HG03521 (cell line): Measurements from ENCODE around the gene PLA2G4A.

Experiments used
- ATAC-seq: cut with Tn5 transposase; IDR thresholded peaks from one replicate; pipeline ENCODE4 v1.9.1; 2021; ENCODE audit warnings: mild to moderate bottlenecking, moderate library complexity; ENCODE audit not compliant: unreplicated experiment

The PLA2G4A gene

DNA sequence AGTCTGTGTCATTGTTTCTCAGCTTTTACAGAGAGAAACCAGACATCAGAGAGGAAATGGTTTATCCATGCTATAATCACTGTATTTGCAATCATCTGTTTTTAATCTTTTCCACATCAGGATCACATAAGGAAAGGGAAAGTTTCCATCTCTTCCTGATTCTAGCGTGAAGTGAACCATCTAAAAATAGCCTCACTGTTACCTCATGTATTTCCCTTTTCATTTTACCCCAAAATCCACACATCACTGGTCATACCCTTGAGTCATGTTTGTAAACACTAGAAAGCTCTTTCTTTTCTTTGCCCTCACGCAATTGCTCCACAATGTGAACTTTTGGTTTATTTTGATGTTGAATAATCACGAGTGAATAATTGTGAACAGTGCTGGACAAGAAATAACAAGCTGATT is 146.0 kb downstream of the PLA2G4A start:
- no peak for ATAC-seq

DNA sequence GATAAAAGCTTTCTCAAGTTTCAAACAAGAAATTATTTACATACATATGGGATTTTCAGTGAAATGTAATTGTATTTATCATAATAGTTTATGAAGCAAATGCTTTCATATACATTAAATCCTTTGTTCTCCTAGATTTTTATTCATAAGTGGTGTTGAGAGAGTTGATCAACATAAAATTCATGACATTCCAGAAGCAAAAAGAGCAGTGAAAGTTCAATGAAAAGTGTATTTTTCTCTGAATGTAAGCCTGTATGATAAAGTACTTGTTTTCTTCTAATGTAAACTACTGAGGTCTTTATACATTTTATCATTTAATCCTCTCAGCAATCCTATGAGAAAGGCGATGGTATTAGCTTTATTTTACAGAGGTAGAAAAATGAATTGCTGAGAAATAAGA is 146.5 kb downstream of the PLA2G4A start:
- ATAC-seq, result no peak

DNA sequence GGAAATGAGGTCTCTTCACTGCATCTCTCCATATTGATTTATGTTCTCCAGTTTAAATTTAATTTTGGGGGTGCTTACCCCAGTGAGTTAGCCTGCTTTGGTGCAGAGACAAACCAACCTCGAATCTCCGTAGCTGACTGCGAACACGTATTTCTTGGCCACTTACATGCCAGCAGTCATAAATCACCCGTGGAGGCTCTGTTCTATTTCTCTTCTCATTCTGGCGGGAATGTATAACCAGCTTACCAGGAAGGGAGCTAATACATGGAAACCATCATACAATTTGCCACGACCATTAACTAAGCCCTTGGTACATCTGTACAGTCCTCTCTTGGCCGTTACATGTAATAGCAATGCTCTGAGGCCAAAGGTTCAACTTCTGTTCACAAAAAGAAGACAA is 148.0 kb downstream of the PLA2G4A start:
- ATAC-seq, result no peak

DNA sequence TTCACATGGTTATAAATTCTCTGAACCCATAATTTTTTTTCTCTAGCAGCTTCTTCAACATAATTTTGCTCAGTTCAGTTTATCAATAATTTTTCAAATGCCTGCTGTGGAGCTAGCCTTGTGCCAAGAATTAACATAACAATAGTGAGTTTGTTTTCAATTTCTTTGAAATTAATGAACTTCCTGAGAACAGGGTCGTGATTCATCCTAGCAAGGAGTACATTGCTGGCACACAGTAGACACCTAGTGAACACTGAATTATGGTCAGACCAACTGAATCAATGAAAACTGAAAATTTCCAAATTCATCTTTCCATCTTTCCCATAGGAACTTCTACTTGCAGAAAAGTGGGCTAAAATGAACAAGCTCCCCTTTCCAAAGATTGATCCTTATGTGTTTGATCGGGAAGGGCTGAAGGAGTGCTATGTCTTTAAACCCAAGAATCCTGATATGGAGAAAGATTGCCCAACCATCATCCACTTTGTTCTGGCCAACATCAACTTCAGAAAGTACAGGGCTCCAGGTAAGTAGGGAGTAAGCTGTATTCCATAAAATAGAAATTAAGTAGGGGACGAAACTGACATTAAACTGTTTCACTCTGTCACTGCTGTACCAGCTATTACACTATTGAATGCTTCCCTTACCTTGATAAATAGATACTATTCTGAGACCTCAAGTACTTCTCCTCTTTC is 148.7 kb downstream of the PLA2G4A start:
- ATAC-seq, result no peak

DNA sequence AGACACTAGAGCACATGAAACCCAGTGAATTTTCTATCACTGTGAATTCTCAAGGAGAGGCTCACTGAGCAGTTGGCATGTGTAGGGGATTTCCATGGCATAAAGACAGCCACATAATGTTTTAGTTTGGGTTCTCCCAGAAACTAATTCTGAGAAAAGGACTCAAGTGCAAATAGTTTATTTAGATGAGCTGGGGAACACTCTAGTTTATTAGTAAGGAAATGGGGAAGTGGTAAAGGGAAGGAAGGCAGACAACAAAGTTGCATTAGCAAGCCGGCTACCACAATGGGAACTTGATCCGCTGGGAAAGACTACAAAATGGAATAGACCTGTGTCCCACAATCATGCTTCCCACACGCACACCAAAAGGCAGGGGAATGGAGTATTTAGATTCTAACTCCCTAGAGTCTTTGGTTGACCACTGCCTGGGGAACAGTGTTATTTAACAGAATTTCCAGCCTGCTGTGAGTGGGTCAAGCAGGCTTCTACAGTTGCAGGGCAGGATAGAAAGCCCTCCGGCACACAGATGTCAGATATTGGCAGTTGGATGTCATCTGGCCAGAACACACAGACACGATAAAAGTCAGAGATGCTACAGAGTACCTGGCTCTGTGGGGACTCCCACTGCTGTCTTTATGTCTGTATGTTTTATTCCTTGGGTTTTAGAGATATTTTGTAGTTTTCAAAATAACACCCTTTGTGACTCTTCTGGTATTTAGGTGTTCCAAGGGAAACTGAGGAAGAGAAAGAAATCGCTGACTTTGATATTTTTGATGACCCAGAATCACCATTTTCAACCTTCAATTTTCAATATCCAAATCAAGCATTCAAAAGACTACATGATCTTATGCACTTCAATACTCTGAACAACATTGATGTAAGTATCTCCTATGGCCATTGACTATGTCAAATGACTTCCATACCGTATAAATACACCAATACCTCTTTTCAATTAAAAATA is 150.1 kb downstream of the PLA2G4A start:
- no peak for ATAC-seq

DNA sequence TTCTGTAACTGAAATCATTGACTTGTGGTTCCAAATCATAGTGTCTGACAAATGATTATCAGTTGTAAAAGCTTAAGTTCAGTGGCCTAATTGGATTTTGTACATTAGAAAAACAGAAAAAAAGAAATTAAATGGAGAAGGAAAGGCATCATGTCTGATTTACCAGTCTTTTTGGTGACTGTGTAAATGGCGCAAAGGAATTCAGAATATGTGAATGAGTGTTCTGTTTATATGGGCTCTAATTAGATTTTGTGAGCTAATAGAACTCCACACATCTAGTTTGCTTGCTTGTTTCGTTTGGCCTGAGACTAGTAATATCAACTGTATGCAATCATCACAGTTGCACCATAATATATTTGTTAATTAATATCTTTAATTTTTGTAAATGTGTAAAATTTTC is 151.7 kb downstream of the PLA2G4A start:
- no peak for ATAC-seq

DNA sequence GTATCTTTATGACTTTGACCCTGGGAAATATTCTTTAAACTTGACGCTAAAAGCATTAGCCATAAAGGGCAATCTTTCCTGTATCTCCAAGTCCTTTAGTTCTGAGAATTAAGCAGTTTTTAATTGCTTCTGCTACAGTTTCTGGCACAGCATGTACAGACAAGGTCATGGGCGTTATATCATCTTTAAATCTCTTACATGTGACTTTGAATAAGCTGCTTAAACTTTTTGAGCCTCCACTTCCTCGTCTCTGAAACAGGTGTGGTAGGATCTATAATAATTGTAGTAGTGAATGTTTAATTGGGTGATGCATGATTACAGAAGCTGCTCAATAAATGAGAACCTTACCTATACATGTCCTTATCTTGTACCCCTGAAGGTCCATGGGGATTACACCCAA is 153.4 kb downstream of the PLA2G4A start:
- no peak for ATAC-seq

DNA sequence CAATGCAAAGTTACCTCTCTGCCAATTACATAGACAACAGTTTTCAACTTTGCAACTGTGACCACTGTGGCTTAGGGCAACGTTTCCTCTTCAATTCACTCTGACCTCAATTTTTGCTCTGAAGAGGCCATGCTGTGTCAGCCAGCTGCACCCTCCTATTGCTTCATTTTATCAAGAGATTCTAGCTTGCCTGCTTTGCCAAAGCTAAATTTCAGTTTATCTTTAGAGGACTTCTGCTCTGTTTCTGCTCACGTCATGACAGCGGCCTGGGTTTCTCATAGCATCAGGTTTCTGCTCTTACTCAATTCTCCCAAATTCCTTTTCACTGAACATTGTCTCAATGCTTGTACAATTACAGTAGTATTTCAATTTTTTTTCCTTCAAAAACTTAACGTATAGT is 154.6 kb downstream of the PLA2G4A start:
- no peak for ATAC-seq

DNA sequence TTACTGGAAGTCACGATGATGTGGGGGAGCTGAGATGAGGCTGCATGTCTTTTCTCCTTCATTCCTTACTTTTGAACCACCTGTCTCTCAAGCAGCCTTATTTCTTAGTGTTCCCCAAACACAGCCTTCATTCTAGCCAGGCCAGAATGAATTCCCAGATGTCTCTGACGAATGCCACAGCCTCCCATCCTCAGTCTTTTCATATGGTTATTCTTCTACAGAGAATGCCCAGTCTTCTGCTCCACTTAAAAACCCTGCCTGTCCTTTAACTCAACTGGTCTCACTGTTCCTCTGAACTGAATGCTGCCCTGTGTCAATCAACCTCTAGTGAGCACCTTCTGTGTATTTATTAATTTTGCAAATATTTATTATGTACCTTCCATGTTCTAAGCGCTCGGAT is 156.2 kb downstream of the PLA2G4A start:
- ATAC-seq, result no peak

DNA sequence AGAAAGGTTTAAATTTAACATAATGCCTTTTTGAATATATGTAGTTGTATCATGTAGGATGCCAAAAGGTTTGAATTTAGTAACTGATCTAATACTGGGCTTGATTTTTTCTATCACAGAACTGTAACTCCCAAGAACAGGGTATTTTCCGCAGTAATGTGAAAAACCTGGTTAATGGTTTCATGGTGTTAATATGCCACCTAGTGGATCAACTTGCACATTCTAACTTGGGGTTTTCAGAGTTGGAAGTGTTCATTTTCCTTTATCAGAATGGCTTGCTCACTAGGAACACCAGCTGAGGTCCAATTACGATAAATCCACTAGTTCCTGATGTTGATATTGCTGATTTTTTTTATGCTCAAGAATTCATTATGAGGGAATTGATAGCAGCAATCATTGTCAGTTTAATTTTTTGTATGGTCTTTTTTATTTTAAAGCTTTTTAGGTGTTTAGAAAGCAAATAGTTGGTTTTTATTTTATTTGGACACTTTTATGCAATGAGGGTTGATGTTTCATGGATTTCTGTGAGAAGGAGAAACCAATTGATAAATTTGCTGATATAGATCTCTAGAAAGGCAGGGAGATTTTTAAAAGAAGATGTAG is 157.2 kb downstream of the PLA2G4A start:
- no peak for ATAC-seq

DNA sequence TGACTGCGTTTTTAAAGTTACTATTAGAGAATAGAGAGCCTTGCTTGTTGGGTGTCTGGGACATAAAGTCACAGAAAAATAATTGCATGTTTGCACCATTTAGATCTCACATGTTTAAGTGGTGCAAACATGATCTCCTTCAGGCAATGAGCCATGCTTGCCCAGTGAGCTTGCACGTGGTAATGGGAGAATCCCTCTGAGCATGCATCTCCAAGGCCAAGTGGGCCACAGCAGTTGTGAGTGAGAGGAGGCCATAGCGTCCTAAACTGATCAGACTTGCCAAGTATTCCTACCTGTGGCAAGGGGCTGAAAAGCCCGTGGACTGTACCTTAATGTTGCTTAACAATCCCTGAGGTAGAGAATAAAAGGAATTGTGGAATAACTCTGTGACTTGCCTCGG is 158.3 kb downstream of the PLA2G4A start:
- no peak for ATAC-seq

DNA sequence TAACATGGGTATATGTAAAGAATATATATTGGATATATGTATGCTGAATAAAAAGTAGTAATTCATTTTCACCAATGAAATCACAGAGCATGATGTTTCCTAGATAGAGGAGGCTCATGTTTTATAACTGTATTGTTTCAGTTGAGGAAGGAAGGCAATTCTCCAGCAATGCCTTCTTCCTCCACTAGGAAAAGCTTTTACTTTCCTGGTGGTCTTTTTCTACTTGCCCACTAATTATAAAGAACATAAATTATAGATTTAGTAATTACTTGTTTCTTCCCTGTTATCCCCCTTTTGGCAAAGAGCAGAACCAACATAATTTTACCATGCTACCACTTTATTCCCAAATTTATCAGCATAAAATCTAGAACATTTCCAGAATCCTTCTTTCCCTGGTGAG is 159.0 kb downstream of the PLA2G4A start:
- no peak for ATAC-seq

DNA sequence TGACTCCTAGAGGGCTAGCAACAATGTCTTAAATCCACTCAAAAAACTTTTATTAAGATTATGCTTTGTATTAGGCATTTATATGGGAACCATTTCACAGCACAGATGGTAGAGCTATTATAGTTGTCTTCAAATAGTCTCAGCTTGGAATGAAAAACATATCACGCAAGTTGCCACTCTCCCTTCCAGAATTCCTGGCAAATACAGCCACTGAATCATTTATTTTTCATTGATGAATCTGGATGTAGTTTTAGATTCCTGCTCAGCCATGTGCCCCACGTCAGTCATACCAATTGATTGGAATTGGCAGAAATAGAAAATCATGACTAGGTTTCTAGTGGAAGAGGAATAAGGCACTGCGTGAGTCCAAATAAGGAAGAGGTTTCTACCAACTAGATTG is 165.2 kb downstream of the PLA2G4A start:
- no peak for ATAC-seq

DNA sequence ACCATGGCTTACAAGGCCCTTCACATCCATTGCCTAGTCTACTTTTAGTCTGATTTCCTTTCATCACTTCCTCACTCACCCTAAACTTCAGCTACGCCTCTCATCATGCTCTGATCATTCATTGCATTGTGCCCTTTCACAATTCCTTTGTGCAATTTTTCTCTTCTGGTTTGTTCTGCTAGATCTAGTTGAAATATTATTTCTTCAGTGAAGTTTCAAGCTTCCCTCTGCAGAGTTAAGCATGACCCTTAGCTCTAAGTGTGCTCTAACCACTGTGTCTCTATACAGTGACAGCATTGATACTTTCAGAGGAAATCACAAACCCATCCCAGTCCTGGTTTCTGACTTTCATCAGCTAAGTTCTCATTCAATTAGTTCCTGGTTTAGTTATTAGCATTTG is 166.1 kb downstream of the PLA2G4A start:
- ATAC-seq, result peak; percentile 43

DNA sequence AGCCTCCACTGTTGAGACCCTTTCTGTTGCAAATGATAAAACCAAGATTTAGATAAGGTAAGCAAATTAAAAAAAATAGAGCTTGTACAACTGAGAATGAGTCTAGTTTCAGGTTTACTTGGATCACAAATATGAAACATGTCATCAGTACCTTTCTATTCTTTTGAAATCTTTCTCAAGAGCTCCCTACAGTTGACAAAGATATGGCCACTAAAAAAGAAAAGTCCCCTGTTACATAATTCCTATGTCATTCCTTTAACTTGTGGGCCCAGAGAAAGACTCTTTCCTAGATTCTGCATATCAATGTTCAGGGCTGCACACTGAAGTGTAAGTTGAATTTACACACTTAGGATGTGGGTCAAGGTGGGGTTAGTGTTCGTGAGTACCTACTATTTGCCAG is 168.1 kb downstream of the PLA2G4A start:
- ATAC-seq, result no peak

DNA sequence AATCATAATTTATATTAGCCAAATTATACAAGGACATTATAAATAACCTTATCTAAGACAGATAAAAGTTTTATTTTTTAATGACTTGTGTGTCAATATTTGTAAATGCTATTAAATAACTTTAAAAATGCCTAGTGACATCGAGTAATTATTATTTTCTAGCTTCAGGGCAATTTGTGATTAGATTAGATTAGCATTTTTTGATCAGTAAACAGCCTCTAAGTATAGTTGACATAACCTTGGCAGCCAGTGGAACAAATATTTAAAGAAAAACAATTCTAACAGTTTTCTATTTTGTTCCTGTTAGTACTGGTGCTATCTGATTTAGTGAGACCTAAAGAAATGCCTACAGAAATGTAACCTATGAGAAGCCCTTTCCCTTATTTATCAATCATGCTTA is 169.1 kb downstream of the PLA2G4A start:
- ATAC-seq, result no peak

DNA sequence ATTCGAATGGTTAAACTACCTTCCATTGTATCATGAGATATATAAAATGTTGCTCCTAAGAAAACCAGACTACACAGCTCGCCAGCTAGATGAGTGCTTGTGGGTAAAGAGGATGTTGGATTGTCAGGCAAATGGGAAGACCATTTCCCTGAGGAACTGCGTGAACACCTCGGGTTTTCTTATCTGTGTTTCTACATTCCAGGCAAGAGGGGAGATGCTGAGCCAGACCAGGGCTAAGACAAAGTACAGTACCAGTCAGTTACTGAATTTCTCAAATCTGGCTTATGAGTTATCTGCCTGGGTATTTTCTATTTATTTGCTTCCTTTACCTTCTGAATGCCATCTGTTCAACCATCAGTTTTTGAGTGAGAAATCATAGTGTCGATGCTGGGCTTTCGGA is 170.8 kb downstream of the PLA2G4A start:
- no peak for ATAC-seq

DNA sequence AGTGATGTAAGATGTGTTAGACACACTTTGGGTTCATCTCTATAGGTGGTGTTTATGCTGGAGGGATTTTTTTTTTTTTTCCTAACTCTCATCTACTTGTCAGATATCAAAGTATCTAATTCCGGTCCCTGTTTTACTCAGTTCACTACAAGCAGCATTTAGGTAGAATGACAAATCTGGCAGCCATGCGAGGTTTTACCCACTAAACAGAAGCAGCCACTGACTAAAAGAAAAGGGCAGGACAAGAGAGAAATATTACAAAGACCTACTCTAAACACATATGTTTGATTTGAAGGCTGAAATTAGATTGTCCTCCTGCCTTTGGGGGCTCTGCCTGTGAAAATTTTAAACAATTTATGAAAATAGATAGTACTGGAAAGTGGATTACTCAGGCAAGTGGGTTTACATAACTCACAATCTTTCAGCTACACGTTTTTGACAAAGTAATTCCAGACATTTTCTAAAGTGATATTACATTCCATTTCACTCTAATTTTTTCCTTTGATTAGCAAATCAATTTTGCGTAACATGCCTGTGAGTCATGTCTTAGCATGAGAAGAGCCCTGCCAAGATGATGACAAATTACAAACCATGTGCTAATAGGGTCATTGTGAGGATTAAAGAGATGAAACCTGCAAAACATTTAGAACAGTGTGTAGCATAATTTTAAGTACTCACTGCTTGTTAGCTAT is 172.6 kb downstream of the PLA2G4A start:
- ATAC-seq, result no peak

DNA sequence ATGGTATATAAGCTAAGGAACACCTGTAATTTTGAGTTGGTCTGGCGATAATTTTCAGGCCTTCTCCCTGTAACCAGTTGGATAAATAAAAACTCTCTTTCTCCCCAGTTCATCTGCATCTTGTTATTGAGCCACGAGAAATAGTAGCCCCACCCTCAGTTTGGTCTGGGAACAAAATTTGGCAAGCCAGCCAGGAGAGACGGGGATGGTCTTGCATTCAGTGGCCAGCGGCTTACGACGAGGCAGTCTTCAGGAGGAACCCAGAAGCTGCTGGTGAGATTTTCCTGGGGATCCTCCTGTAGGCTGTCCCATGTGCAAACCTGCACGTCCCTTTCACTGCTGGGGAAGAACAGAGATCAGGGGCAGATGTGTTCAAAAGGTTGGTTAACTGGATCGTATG is 174.6 kb downstream of the PLA2G4A start:
- no peak for ATAC-seq

DNA sequence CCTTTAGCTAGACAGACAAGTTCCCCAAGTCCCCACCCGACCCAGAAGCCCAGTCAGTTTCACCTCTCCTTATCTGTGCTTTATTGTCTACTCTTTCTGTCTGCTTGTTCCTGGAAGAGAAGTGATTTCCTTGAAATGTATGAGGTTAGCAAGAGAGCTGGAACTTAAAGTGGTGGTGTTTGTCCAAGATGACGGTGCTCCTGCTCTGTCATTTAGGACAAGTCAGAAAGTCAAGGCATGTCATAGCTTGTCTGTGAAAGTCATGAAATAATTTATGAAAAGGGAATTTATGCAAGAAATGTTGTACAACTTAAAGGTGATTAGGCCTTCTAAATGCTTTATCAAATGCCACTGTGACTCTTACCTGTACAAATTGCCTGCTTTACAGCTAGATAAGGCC is 178.1 kb downstream of the PLA2G4A start:
- ATAC-seq, result no peak

DNA sequence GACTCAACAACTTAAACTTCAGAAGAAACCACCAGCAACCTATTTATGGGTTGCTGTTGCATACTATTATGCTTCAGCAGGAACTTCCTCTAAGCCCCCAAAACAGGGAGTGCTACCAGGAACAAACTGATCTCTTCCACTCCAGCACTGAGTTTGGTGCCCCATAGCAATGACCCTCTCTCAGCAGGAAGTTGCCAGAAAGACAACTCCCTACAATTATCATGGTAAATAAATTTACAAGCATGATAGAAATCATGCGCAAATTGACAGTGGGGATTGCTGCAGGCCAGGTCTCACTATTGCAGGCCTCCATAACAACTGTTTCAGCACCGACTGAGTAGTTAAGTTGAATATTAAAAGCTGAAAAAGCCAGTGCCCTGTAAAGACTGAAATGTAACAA is 180.6 kb downstream of the PLA2G4A start:
- ATAC-seq, result no peak
